ENCODE data around the gene SIM1. TPM values are rescaled to one million over a fixed set of nuclear protein-coding genes. Genes with fewer than 3 reads are reported as not detected.

Gene SIM1
- total RNA-seq, 1 experiment from 2014 or later: not detected

DNA sequence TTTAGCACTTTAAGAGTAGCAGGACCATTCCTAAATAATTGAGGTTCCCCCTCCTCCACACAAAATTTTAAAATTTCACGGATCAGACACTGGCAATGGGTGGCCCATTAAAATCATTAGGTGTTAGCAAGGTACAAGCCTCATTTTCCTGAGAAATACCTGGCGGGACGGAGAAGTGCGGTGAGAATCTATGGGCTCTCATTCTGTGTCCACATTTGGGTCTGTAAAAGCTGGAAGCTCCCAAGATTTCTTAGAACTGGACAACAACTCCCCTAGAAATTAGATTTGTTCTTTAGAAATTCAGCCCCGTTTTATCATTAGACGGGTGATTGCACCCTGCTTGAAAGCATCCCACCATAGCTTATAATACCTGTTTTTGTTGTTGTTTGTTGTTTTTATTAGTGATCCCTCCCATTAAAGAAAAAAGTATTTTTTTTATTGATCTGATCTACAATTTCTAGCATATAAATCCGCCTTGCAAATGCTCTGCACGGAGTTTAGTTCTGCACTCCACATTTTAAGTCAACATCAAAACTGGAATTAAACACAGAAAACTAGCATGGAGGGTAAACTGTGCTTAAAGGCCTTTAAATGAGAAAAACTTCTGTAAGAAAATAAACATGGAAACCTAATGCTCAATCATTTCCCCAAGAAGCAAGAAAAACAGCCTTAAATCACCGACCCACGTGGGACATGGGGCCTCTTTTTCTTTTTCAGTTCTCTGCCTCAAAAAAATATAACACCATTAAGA, 5.7 kb downstream of the SIM1 start:
- DNase-seq (ENCODE audit: low read depth): no peak

DNA sequence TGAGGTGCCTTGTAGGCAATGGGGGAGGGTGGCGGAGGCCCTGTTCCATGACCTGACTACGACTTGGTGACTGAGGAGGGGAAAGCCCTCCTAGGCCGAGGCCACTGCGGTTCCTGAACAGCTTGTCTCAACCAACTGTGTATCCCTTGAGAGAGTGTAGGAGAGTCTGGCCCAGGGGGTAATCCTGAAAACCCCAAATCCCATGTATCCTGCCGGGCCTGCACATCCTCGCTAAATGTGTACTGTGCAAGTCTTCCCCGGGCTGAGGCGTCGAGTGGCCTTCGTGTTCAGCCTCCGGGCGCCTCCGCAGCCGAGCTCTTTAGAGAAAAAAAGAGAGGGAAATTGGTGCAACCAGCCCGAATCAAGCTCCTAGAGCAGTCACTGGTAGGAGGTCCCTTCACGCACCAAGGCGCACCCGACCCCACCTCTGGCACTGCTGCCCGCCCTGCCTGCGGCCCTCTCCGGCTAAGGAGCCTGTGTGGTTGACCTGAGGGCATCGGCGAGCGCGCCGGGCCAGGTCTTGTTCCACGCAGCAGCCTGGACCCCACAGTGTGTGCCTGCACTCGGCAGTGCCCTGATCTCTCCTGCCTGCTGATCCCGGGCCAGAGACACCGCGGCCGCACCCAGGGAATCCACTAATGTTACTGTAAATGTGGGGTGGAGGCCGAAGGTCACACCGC, 7.3 kb downstream of the SIM1 start:
- DNase-seq (ENCODE audit: low read depth): no peak

DNA sequence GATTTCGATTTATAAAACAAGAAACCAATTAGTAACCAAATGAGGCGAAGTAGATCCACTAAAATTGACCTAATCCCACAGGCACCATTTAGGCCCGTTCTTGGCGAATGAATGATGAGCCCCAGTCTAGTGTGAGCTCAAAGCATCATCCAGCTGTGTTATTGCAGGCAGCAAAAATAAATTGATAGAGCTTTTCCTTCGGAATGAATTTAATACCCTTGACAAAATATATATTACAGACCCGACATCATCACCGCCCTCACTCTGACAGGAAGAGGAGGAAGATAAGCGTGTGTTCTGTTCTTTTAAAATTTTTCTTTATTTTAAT, 7.8 kb downstream of the SIM1 start:
- DNase-seq (ENCODE audit: low read depth): no peak

DNA sequence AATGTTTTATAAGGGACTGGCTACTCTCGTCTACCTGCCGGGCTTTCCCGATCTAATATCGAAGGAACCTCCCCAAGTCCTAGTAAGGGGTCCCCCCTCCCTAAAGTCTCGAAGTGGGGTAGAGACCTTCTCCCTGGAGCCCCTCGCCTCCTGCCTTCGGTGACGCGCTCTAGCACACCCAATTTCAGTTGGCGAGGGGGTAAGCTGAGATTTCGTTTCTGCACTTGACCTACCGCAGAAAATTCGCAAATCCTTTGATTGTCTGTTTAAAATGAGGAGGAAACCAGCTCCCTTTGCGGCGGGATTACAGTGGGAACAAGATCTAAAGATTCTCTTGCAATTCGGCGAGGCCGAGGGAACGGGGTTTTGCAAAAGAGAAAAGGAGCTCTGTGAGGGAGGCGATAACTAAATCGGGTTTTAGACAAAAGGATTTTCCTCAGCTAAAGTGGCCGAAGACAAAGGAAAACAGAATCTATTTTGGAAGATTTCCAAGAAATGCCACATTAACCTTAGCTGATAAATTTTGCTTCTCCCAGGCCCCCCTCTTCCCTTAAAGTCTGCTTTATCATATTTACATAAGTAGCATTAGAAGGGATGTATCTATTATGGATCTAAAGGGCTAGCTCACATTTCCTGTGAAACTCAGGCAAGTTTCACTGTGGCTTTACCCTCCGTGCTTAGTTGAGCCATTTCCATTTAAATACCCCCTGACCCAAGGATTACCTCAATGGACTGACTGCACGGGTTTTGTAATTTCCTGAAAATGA, 8.4 kb downstream of the SIM1 start:
- no peak for DNase-seq (ENCODE audit: low read depth)

DNA sequence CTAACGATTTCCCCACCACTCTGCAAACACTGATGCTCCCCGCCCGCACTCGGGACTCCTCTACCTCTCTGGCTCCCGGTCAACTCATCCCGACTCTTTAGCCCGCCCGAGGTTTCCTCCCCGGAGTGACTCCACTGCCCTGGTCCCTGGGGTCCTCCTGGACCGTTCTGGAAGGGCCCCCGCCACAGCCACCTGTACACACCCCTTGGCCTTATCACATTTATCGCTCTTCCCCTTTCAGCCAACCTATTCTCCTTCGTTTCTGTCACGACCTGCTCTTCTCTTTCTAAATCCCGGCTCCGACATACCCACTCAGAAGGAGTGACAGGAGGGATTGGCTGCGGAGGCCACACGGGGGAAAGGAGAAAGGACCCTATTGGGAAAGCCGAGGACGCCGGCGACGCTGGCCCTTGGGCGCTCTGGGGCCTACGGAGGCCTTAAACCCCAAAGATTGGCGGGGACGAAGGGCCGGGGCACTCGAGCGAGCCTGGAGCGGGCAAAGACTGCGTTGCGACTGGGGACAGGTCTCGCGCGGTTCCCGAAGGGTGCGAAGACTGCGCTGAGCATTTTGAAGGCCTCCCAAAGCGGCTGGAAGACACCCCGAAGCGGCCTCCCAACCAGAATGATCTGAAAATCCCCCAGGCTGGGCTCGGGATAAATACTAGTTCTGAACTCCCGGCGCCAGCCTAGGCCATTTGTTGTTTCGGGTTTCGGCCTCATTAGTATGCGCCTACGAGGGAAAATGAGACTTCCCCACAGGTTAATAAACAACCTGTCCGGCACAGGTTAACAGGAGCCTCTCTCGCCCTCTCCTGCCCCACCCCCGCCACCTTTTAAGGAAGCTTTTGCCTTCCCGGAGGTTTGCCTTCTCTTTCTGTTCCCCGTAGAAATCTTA, 9.2 kb downstream of the SIM1 start:
- no peak for DNase-seq (ENCODE audit: low read depth)

DNA sequence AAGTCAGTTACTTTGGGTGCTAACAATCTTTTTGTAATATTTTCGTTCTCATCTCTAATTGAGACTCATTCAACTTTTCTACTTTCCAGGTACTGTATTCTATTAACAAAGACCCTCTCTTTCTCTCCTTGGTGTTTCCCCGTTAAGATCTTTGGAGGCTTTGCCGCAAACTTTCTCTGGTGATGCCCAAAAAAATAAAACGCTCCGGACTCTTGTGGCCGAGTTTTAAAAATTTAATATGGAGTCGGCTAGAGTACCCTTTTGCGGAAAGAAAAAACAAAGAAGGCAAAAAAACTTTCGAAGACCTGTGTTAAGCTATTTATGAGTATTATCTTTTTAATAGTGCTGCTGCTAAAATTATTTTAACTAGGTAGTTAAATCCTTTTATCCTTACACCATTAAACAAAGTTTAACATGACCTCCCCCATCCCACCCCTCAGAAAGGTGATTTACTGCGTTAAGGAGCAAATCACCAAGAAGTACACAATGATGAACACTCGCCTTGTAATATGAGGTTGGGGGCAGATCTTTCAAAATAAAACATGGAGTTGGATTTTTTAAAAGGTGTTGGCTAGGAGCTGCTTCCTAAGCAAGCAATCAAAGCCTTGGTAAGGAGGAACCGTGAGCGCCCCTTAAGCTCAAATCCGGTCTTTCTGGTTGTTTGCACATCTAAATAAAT, 10.0 kb downstream of the SIM1 start:
- DNase-seq (ENCODE audit: low read depth): no peak

DNA sequence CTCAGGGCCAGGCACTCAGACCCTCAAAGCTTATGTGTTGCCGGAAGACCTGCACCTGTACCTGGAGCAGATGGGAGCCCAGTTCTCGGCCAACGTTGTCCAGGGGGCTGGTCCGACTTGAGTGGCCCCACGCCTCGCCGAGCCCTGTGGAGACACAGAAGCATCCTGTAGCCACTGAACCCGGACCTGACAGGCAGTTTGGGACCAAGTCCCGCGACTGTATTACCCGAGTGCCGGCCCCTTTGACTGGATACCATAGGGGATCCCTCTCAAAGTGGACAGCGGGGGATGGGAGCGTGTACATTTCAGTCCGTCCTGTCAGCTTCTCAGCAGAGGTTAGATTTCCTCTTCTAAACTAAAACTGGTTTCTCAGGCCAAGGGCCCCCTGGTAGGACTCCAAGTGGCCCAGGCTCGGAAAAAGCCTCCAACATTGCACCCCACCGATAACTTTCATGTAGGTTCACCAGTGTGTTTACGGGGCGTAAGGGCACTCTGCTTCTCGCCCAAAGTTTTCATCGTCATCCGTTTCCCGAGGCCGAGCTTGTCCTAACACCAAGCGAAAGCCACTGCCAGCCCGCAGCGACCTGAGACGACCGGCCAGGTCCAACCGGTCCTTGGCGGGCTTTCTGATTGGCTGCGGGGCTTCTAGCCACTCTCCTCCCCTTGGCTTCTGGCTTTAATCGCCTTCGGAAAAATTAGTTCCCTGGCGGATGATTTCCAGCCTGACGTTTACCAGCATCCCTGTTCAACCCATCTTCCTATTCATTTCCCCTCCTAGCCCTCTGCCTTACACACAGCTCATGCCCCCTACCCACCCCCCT, 10.8 kb downstream of the SIM1 start:
- no peak for DNase-seq (ENCODE audit: low read depth)

DNA sequence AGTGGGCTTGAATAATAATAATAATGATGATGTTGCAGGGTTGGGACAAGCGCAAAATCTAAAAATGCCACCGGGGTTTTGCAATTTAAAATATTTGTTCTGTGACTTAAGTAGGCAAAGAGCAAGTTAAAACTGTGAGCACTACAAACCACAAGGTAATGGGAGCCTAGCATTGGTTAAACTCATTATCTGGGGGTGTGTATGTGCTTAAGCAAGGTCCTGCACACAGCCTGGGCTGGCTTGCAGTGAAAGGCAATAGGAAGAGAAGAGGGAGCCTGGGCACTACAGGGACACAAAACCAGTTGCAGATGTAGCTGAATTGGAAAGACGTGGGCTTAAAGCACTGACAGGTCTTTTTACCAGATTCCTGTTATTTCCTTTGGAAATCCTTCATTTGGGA, 11.7 kb downstream of the SIM1 start:
- no peak for DNase-seq (ENCODE audit: low read depth)

DNA sequence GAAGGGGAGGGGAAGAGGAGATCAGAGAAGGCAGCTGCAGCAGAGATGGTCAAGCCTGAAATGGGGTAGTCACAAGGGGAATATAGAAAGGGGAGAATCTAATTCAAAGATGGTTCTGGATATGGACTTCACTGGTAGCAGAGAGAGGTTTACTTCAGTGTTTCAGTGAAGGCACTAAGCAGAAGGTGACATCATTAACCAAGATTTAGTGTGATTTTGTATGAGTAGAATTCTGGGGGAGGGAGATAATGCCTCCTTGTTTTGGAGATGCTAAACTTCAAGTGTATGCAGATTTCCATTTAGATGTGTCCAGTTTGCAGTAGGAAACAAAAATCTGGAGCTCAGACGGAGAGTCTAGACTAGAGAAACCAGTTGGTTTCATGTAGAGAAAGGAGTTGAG, 13.1 kb downstream of the SIM1 start:
- DNase-seq (ENCODE audit: low read depth): no peak

DNA sequence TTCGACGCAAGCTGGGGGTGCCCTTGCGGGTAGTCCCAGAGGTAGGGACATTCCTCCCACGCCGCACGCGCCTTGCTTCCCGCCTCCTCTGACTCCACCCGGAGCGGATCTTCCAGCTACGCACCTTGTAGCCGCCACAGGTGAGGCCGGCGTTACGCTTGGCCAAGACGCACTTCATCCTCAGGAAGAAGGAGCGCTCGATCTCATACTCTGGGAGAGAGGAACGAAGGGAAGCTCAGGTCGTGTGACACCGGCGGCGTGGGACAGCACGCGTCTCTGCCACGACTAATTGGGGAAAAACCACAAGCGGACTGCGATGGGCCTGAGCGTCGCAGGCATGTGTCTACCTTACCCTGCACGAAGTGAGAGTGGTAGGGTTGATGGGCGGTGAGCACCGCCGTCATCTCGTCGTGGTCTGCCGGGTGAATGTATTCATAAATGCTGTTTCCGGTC, 15.5 kb downstream of the SIM1 start:
- no peak for DNase-seq (ENCODE audit: low read depth)

DNA sequence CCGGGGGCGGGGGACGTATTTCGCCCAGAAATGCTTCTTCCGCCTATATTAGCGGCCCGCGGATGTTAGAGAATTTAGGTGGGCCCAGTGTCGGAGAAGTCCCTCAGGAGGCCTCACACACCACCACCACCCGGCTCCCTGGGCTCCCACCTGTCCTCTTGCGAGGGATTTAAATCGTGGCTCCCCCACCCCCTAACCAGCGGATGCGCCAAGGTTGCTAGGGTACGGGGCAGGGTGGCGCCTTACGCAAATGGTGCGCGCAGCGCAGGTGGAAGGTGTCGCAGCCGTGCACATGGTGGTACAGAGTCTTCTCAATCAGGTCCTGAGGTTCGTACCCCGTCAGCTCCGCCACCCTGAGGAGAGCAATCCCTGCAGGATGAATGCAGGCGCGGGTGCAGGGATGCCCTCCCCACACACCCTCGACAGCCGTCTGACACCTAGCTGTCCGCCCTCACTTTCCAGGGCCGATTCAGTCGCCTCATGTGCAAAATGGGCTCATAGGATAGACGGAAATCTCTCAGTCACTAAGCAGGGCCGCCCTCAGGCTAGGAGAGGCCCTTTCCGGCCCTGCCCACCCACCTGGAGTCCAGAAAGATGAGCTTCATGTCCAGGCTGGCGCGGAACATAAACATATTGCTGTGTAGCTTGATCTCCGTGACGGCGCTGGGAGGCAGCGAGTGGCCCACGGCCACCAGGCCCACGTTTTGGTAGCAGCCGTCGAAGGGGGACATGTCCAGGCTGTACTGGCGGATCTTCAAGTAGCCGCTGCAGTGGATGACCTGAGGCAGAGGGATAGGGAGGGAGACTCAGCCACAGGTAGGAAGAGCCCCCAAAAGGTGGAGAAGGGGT, 16.6 kb downstream of the SIM1 start:
- no peak for DNase-seq (ENCODE audit: low read depth)

DNA sequence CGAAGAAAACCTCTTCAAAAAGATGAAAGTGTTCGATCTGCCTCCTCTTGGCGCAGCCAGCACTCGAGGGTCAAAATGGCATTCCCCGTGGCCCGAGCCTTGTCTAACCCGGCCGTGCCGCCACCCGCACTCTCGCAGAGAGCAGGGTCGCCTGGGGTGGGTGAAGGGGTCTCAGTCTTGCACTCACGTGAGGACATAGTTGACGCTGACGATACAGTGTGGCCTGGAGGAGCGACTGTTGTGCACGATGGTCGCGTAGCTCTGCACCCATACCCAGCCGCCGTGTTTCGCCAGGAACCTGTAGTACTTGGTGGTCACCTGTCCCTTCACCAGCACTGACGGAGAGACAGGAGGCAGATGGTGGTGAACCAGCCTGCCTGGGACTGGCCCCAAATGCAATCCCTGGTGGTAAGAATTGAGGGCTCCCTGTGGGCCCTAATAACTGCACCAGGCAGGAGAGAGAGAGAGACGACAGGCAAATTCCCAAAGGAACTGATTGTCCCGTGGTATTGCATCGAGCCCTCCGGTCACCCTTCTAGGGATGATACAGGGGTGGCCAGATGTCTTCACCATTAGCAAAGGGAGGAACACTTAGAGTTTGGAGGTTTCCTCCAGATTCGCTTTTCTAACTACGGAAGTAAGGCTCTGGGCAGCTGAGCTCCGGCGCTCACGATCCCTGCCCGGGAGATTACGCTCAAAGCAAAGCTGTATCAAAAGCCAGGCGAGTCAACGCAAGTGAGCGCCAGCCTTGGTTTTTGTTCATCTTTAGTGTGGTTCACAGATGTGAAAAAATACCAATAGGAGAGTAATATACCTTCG, 17.4 kb downstream of the SIM1 start:
- DNase-seq (ENCODE audit: low read depth): no peak

DNA sequence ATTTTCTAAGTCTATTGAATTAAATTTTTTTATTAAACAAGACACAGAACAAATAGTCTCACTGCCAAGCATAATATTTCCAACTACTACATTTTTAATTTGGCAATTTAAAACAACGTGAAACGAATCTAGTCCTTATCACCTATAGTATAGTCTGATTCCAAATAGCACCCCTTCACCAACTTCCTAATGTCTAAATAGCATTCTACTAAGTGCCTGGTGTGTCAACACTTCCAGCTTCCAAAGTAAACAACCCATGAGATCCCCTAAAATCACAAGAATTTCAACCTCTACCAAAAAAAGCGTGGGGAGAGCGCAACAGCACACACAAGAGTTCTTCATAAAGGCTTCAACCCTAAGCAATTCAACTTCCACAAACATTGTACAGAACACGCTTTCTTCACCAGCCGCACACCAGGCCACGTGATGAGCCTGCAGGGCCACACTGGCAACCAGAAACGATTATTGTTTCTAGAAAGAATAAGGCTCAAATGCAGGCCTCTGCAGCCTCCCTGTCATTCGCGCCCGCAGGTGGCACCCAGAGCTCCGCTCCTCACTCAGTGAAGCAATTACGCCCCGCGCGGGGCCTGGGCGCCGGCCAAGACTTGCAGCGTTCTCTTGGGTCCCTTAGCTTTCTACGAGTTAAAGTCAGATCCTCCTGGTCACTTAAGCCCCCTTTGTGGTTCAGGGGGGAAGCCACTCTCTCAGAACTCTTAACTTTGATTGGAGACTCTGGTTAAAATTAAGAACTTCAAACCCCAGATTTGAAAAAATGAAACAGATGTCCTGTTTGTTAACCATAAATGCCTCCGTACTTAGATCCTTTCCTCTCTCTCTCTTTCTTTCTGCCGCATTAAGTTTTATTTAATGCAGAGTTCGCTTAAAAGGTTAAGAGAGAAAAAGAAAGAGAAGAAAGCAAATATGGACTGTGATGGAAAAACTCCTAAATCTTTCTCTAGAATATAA, 18.3 kb downstream of the SIM1 start:
- no peak for DNase-seq (ENCODE audit: low read depth)

DNA sequence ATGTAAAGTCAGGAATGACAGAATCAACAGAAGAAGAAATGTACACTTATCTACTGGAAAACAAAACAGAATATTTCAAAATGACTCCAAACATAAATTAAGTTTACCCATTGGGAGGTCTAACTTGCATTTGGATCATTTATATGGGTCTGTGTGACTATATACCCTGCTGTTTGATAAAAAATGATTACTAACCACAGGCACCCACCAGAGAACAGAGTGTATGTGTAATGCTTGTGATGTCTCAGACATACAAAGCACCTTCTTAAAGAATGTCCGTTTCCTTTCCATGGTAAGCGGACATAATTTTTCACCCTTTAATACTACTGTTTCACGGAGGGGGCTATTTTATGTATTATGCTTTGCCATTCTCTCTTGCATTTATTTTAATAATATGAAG, 19.2 kb downstream of the SIM1 start:
- no peak for DNase-seq (ENCODE audit: low read depth)

DNA sequence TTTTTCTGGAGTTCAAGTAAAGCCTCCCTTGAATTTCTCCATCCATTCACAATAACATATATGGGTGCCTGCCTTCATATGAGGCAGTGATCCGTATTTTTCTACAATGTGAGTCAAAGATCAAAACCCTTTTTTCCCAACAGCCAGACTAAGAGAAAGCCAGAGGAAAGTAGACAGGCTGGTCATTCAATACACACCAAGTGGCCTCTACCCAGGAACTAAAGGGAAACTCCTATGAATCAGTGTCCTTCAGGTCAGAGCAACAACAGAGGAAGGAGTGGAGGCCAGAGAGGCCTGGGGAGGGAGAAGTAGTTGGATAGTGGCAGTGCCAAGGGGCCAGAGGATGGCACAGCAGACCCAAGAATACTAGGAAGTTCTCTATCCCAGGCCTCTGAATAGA, 23.8 kb downstream of the SIM1 start:
- DNase-seq (ENCODE audit: low read depth): no peak

DNA sequence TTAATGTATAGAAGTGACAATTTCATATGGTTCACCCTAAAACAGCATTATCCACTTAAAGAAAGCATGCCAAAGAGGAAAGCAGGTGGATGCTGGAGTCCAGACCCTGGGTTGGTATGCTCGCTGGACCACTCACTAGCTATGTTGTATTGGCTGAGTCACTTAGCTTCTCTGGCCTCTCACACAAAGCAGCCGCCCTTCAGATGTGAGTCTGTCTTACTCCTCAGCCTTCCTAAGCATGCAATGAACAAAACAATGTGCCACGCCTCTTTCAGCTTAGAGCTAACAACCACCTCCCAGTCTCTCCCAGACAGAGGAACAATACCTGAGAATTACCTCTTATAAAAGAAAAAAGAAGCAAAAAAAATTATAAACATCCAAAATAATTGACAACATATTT, 29.4 kb downstream of the SIM1 start:
- peak; percentile 49 for DNase-seq (ENCODE audit: low read depth)
